Testis (tissue), 3 donors: ENCODE data around the gene THADA. TPM values are rescaled to one million over a fixed set of nuclear protein-coding genes. Genes with fewer than 3 reads are reported as not detected.
"Not testable (repeated sequence)": the region's sequence is repeated elsewhere in the genome, so short reads cannot be mapped to it uniquely, and the experiment has no call there.

Experiments
- DNase-seq: peaks from one replicate; pipeline ENCODE4 v3.0.0-alpha.2; 2019
- H3K27ac ChIP-seq, 2 donors: fragments of 200-600 bp; sonication (generic); one replicate each; pipeline ENCODE4 v1.5.1; 2019
- H3K27me3 ChIP-seq: fragments of 200-600 bp; sonication (generic); one replicate; pipeline ENCODE4 v1.5.1; 2019
- H3K36me3 ChIP-seq: fragments of 200-600 bp; sonication (generic); one replicate; pipeline ENCODE4 v1.5.1; 2017; ENCODE audit warnings: low read depth; ENCODE audit errors: missing control alignments
- H3K4me1 ChIP-seq: fragments of 200-600 bp; sonication (generic); one replicate; pipeline ENCODE4 v1.5.1; 2019
- H3K4me3 ChIP-seq, 2 donors: fragments of 200-600 bp; sonication (generic); one replicate each; pipeline ENCODE4 v1.5.1; 2017 to 2019
- H3K9me3 ChIP-seq: fragments of 200-600 bp; sonication (generic); one replicate; pipeline ENCODE4 v1.5.1; 2017
- CTCF ChIP-seq, 3 experiments: fragments of 450-650 bp in 2 of 3; fragments of 200-600 bp in 1 of 3; sonication (generic) in 1 of 3; IDR thresholded peaks; one replicate each; pipeline ENCODE4 v1.5.1; 2016 to 2019; ENCODE audit warnings: antibody characterized with exemption in 3 of 3, mild to moderate bottlenecking in 2 of 3, moderate library complexity in 1 of 3
- POLR2A ChIP-seq: fragments of 450-650 bp; IDR thresholded peaks from one replicate; pipeline ENCODE4 v1.6.1; 2017; ENCODE audit warnings: antibody characterized with exemption, mild to moderate bottlenecking, moderate library complexity
- WGBS, 2 donors: methylation state at CpG; one replicate each; pipeline ENCODE4 v1.1.5; 2018; 5-methylcytosine and 5-hydroxymethylcytosine counted together
- intact Hi-C: fragments of 100-400 bp; cut with DNase I; formaldehyde crosslinking; loops from one replicate; pipeline ENCODE4 v1.15.1; 2023; ENCODE audit warnings: low total_unique reads
- polyA plus RNA-seq: library from polyadenylated mRNA; stranded (reverse); fragments of 350-450 nt; fragmentation: Illumina TruSeq; extraction: RNeasy Lipid Tissue Mini Kit (QIAGEN cat#74804); gene quantifications from one replicate; pipeline ENCODE4 v1.2.3, GENCODE V29; 2014; ENCODE audit warnings: low read depth, low replicate concordance; ENCODE audit not compliant: insufficient read depth
- total RNA-seq, 2 donors: library from RNA; depleted of rRNA; stranded (reverse); fragments of >200 nt; gene quantifications; one replicate each; pipeline ENCODE4 v1.2.3, GENCODE V29; 2016

The THADA gene
- total and polyA plus RNA-seq, 3 donors from 2014 or later, result 29.5 to 43.9 (median 39.5) TPM

DNA sequence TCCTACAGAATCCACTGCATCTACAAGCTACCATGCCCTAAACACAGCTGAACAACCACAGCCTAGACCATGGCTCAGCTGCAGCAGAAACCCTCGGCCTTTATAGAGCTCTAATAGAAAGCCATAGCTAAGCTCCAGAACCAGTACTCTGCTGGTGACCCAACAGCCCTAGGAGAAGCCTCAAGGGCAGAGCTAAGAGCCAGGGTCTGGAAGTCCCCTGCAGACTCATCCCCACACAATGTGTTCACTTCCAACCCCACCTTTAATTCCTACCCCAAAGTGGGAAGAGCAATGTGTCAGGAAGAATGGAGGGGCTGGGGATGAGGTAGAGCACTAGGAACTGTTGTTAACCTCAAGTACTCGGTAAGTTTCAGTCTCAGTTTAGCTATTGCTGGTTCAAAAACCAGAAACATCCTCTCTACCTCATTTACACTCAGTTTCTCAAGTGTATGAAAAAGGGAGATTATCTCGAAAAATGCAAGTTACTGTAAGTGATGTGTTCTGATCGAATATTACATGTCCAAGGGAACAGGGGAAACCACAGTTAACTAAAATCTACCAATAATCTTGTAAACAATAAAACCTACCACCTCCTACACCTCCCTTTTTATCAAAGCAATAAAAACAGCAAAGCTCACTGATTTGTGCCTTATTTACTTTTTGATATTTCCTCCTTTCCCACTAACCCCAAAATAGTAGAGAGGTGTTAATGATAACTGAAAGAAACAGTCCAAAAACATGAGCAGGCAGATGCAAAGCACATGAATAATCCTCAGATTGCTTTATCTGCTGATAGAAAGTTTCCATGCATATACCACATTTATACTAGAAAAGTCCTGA lies 36.2 kb downstream of the THADA start:
- Histone ChIP-seq H3K4me3 (no peak overlapping the region), H3K36me3 (no peaks in the 10 kb centered on the region), H3K9me3 (no peaks in the 10 kb centered on the region), H3K27ac (no peak overlapping the region), H3K27me3 (no peaks in the 10 kb centered on the region), H3K4me1 (no peaks in the 10 kb centered on the region)
- no peak for DNase-seq
- TF ChIP-seq CTCF (IDR thresholded peaks at IDR 0.05) (no peak), POLR2A (no peak)
- 86 to 93% methylated on average over 4 of the region's 4 CpGs for WGBS, 2 donors
- intact Hi-C loops, result no loop called here

DNA sequence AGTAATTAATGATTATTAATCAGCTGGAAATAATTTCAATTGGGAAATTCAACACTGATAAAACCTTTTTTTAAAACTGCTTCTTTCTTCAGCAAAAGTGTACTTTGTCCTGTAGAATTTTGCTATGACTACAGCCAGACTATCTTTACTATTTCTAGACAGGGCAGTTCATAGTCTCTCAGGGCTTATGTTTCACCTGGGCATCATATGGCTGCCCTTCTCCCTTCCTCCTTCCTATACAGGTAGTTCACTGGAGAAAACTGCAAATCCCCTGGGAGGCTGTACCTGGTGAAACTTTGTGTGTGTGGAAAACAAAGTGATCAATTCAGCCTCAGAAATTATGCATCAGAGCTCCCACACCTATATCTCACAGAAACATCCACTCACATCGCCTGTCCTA lies 38.6 kb downstream of the THADA start:
- no peaks in the 10 kb centered on the region for H3K27me3 ChIP-seq
- H3K4me3 ChIP-seq, result no peak overlapping the region
- 90 to 100% methylated on average over 1 of the region's 1 CpG for WGBS, 2 donors
- intact Hi-C loops, result no loop called here
- H3K4me1 ChIP-seq, result no peaks in the 10 kb centered on the region
- TF ChIP-seq CTCF (IDR thresholded peaks at IDR 0.05) (no peak), POLR2A (no peak)
- DNase-seq, result no peak
- H3K36me3 ChIP-seq, result no peaks in the 10 kb centered on the region
- H3K27ac ChIP-seq, result no peak overlapping the region
- no peaks in the 10 kb centered on the region for H3K9me3 ChIP-seq

- no peaks in the 10 kb centered on the region for H3K4me1 ChIP-seq
- 94 to 95% methylated on average over 5 of the region's 5 CpGs for WGBS, 2 donors
- H3K9me3 ChIP-seq, result no peaks in the 10 kb centered on the region
- DNase-seq, result no peak
- no peak overlapping the region for H3K4me3 ChIP-seq
- no peak for TF ChIP-seq CTCF (IDR thresholded peaks at IDR 0.05)
- TF ChIP-seq POLR2A, result no peak
- intact Hi-C loops, result no loop called here
- H3K27ac ChIP-seq, result no peak overlapping the region
- H3K27me3 ChIP-seq, result no peaks in the 10 kb centered on the region
- no peaks in the 10 kb centered on the region for H3K36me3 ChIP-seq
These were observed 39.6 kb downstream of the THADA start for GRCh38 chr2:43556256-43556655.

DNA sequence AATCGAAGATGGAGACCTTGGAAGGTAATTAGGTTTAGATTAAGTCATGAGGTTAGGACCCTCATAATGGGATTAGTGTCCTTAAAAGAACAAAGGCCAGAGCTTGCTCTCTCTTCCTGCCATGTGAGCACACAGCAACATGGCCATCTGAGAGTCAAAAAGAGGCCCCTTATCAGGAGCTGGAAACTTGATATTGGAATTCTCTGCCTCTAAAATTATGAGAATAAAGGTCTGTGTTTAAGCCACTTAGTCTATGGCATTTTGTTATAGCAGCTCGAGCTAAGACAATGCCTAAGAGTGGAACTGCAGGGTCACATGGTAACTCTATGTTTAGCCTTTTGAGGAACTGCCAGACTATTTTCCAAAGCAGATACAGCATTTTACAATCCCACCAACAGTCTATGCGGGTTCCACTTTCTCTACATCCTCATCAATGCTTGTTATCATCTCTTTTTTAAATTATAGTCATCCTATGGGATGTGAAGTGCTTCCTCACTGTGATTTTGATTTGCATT lies 42.4 kb downstream of the THADA start:
- Histone ChIP-seq H3K4me1 (no peaks in the 10 kb centered on the region), H3K4me3 (no peak overlapping the region), H3K27me3 (no peaks in the 10 kb centered on the region), H3K9me3 (no peaks in the 10 kb centered on the region), H3K27ac (no peak overlapping the region), H3K36me3 (no peaks in the 10 kb centered on the region)
- 71 to 80% methylated on average over 3 of the region's 3 CpGs for WGBS, 2 donors
- TF ChIP-seq POLR2A, result no peak
- no peak for TF ChIP-seq CTCF (IDR thresholded peaks at IDR 0.05)
- DNase-seq, result no peak
- intact Hi-C loops, result no loop called here

DNA sequence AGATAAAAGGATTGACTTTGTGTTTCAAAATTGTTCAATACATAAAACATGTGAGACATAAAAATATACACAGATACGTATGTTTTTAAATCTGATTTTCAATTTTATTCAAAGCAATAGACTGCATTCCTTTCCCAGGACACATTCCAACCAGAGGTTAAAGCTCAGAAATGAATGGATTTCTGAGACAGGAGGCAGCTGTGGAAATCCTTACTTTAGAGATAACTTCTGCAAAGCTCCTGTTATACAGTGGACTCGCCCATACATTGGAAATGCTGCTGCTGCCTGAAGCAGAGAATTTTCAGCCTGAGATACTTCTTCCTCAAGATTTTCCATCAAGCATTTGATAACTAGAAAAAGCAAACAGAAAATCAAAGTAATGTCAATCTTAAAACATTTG lies 43.8 kb downstream of the THADA start:
- WGBS, 2 donors, result 88 to 92% methylated on average over 2 of the region's 2 CpGs
- no peaks in the 10 kb centered on the region for H3K27me3 ChIP-seq
- H3K9me3 ChIP-seq, result no peaks in the 10 kb centered on the region
- no peaks in the 10 kb centered on the region for H3K4me1 ChIP-seq
- no peak overlapping the region for H3K27ac ChIP-seq
- intact Hi-C loops, result no loop called here
- no peak overlapping the region for H3K4me3 ChIP-seq
- no peak for DNase-seq
- H3K36me3 ChIP-seq, result no peaks in the 10 kb centered on the region
- TF ChIP-seq POLR2A (no peak), CTCF (IDR thresholded peaks at IDR 0.05) (no peak)

GRCh38 chr2:43548381-43548780 lies 47.5 kb downstream of the THADA start:
- H3K4me3 ChIP-seq, intact Hi-C loops: not testable (repeated sequence)
- 92 to 93% methylated on average over 11 to 13 of the region's 14 CpGs for WGBS, 2 donors

More at GRCh38 chr2:43548381-43548780, 47.5 kb downstream of the THADA start:
- not testable (repeated sequence) for DNase-seq, H3K27ac ChIP-seq, H3K36me3 ChIP-seq, H3K27me3 ChIP-seq, H3K9me3 ChIP-seq, H3K4me1 ChIP-seq
